ENCODE data around the gene ZNF555.

ZNF555 gene

GRCh38 chr19:2802826-2803225, 38.4 kb upstream of the ZNF555 start:
- no peak for TF ChIP-seq CTCF (IDR thresholded peaks at IDR 0.05; ENCODE audit: insufficient read depth, low read depth, low read length, missing control alignments)
- DNase-seq (ENCODE audit: low read depth), result no peak
- no peak overlapping the region for H3K4me3 ChIP-seq (ENCODE audit: low read depth, low read length)

GRCh38 chr19:2803486-2804155, 37.7 kb upstream of the ZNF555 start:
- no peak overlapping the region for H3K4me3 ChIP-seq (ENCODE audit: low read depth, low read length)
- TF ChIP-seq CTCF (IDR thresholded peaks at IDR 0.05; ENCODE audit: insufficient read depth, low read depth, low read length, missing control alignments), result no peak
- no peak for DNase-seq (ENCODE audit: low read depth)

GRCh38 chr19:2804156-2805004, 36.9 kb upstream of the ZNF555 start:
- TF ChIP-seq CTCF (IDR thresholded peaks at IDR 0.05; ENCODE audit: insufficient read depth, low read depth, low read length, missing control alignments), result no peak
- H3K4me3 ChIP-seq (ENCODE audit: low read depth, low read length), result no peak overlapping the region
- DNase-seq (ENCODE audit: low read depth), result no peak

DNA sequence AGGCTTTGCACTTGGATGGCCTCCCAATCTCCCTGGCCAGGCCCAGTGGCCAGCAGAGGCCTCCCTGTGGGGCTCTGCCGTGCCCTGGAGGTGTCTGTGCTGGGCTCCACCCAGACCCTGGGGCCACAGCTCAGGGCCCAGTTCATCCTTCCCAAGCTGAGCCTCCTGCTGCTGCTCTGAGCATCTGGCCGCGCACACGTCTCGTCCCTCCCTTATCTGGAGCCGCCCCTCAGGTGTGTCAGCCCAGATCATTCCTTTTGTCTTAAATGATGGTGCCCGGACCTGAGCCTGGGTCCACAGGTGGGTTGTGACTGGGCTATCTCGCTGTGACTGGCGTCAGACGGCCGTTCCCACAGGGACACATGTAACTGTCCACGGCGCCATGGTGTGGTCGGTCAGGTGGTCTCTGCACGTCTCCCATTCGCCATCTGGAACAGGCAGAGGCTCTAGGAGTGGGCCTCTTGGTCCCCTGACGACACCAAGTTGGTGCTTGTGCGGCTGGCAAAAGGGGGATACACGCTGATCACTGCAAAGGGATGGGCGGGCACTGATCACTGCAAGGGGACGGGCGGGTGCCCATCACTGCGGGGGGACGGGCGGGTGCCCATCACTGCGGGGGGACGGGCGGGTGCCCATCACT, 35.9 kb upstream of the ZNF555 start:
- TF ChIP-seq CTCF (IDR thresholded peaks at IDR 0.05; ENCODE audit: insufficient read depth, low read depth, low read length, missing control alignments), result no peak
- no peak overlapping the region for H3K4me3 ChIP-seq (ENCODE audit: low read depth, low read length)
- no peak for DNase-seq (ENCODE audit: low read depth)

GRCh38 chr19:2805991-2806649, 35.2 kb upstream of the ZNF555 start:
- DNase-seq (ENCODE audit: low read depth), result no peak
- no peak for TF ChIP-seq CTCF (IDR thresholded peaks at IDR 0.05; ENCODE audit: insufficient read depth, low read depth, low read length, missing control alignments)

DNA sequence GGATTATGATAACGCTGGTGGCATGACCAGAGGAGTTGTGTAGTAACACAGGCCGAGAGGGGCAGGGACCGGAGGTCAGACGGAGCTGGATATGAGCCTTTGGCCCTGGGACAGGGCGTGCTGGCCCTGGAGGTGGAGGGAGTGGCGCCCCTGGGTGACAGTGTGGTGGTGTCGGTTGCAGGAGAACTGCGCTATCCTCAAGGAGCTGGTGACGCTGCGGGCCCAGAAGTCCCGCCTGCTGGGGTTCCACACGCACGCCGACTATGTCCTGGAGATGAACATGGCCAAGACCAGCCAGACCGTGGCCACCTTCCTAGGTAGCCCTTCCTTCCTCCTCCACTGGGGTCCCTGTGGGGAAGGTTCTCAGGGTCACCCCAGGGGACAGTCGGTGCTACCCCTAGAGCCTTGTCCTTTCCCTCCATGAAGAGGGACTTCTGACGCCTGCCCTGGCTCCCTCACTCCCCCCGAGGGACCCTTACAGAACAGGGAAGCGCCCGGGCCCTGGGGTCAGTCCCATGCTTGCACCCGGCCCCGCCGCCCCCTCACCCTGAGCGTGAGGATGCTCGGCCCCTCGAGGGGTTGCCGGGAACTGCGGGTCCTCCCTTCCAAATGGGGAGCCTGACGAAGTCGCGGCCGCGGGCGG, 34.4 kb upstream of the ZNF555 start:
- DNase-seq (ENCODE audit: low read depth), result no peak
- no peak for TF ChIP-seq CTCF (IDR thresholded peaks at IDR 0.05; ENCODE audit: insufficient read depth, low read depth, low read length, missing control alignments)
- H3K4me3 ChIP-seq (ENCODE audit: low read depth, low read length), result no peak overlapping the region

More at GRCh38 chr19:2805991-2806649, 35.2 kb upstream of the ZNF555 start:
- no peak overlapping the region for H3K4me3 ChIP-seq (ENCODE audit: low read depth, low read length)
